Adipose tissue (tissue), 3 donors: ENCODE results near the gene CAPN14. TPM values are rescaled to one million over a fixed set of nuclear protein-coding genes. Genes with fewer than 3 reads are reported as not detected.

Experiments used
- H3K27ac ChIP-seq: one replicate; pipeline ENCODE4 v1.5.1; 2013; ENCODE audit warnings: low read depth, low read length
- WGBS, 3 donors: extraction: QIAGEN DNeasy Blood & Tissue Kit; methylation state at CpG; one replicate each; pipeline ENCODE4 v1.1.7; 2013; 5-methylcytosine and 5-hydroxymethylcytosine counted together
- polyA plus RNA-seq, 3 donors: library from polyadenylated mRNA; stranded (reverse); fragments of 200-250 nt; gene quantifications; one replicate each; pipeline ENCODE4 v1.2.3, GENCODE V29; 2013
- donor health status: healthy with polysubstance abuse.
- donor health status: Bipolar disorder and iron deficiency.
- donor health status: healthy.

Gene CAPN14
- polyA plus RNA-seq, 3 donors: 0.19 TPM; not detected in 2

DNA sequence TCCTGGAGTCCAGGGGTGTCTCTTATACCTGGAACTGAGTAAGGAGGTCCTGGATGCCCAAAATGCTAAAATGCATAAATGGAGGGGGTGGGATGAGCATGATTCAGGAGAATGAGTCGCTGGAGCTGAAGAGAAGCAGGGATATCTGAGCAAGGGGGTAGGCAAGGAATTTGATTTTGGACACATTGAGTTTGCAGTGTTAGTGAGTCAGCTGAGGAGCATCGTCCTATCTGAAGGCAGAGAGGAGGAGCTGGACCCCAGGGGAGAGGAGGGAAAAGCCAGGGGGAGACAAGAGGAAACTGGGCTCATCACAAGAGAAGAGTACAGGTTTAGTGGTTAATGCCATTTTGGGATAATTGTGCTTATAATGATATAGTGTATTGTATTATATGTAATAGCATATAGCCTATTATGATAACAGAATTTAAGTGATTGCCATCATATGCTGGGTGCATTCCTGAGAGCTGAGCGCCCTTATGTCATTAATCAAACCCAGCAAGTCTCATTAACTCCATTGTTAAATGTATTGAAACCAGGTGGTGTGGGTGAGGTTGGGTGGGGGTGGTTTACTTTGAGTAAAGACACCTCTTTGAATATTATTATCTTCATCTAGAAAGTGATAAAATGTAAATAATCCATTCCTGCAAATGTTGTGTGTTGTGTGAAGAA lies 29.0 kb upstream of the CAPN14 start:
- WGBS, 3 donors: 87 to 93% (median 90%) methylated on average over 3 of the region's 3 CpGs
- H3K27ac ChIP-seq: no peak overlapping the region

GRCh38 chr2:31244101-31244500 lies 26.8 kb upstream of the CAPN14 start:
- WGBS, 3 donors: 95 to 96% (median 96%) methylated on average over 10 of the region's 10 CpGs

GRCh38 chr2:31243053-31243452 lies 25.7 kb upstream of the CAPN14 start:
- 94 to 96% (median 94%) methylated on average over 5 of the region's 5 CpGs for WGBS, 3 donors
- no peak overlapping the region for H3K27ac ChIP-seq

More at GRCh38 chr2:31244101-31244500, 26.8 kb upstream of the CAPN14 start:
- H3K27ac ChIP-seq: no peak overlapping the region

DNA sequence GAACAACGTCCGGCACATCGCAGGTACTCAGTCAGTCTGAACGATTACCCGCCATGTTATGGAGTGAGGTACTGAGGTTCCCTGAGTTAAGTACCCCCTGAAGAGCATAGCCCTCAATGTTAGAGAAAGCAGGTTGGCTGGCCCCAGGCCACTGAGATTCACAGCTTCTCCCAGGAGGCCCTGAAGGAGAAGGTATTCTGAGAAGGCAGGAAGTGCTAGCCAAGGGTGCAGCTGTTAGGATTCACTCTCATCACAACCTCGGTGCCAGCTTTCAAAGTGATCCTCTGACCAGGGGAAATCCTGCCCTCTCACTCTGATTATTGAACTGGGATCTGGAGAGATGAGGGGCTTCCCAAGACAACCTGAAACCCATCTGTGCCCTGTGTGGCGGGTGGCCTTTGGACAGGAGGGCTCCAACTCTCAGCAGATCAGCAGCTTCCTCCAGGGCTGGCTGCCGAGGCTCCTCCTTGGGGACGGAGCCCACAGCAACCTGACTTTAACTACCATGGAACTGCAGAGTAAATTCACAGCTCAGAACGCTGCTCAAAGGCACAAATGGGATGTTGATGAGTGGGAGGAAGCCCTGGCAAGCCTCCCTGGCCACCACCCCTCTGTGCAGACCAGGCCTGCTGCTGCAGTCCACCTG lies 24.4 kb upstream of the CAPN14 start:
- 73 to 84% (median 83%) methylated on average over 10 of the region's 10 CpGs for WGBS, 3 donors

DNA sequence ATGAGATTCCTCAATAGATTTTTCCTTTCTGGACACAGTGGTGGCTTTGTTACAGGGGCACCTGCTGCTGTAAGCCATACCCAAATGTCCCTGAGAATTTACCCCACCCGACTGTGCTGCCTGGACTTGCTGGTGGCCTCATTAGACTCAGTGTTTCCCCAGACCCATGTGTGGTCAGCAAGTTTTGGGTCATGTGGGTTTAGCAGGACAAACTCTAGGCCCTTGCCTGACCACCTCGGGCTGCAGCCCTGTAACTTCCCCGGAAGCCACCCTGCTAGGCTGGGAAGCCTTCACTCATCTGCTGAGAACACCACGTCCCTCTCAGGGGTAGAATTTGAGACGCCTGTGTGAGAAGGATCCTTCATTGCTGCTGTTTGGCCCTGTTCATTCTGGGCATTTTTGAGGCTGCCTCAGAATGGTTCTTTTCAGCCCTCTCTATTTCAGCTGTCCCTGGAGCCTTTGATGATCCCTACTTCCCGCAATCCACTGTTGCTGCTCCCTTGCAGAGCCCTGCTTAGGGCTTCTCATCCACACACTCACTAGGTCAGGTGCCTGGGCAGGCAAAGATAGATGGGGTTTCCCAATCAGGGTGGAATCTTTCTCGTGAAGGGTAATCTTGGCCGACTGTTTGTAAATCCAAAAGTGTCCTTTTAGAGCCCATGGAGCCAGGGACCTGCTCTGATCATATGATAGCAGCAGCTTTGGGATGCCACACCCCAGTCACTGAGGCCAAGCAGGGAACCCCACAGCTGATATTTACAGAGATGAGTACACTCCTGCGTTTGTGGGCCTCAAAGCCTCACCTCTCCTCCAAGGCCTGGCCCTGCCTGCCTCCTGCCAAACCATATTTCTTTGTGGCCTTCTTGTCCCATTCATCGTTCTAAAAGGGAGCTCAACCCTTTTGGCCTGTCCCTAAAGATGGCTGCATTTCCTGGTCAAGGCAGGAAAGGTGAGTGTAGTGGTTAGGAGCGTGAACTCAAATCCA lies 23.4 kb upstream of the CAPN14 start:
- 70 to 90% (median 87%) methylated on average over 11 of the region's 11 CpGs for WGBS, 3 donors
- H3K27ac ChIP-seq: no peak overlapping the region

More for the DNA sequence above, 24.4 kb upstream of the CAPN14 start:
- H3K27ac ChIP-seq: no peak overlapping the region

GRCh38 chr2:31239593-31240177 lies 22.4 kb upstream of the CAPN14 start:
- WGBS, 3 donors: 46 to 63% (median 48%) methylated on average over 22 of the region's 22 CpGs

DNA sequence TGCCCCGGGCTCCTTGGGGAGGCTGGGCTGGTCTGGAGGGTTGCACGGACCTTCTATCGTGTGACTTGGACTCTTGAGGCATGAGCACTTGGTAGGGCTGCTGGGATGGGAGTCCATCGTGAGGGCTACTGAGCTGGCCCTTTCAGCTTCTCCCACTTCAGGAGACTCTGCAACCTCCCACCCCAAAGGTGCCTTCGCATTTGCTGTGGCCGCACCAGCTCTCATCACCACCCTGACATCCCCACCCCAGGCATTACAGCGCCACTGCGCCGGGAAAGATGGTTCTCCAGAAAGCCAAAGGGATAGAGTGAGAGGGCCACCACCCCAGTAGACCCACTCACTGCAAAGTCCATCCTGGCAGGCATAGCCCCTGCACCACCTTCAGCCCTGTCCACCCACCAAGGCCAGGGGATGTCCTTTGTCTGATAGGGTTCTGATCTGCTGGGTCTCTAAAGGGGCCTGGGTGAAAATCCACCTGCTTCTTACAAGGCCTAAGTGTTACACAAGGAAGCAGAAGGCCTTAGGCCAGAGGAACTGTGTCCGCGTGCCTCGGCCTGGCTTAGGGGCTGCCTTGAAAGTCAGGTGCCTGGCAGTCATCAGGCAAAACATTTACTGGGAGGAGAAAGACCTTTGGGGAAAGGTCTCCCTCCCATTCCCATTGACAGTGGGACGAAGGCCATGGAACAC lies 21.7 kb upstream of the CAPN14 start:
- H3K27ac ChIP-seq: no peak overlapping the region
- WGBS, 3 donors: 81 to 88% (median 83%) methylated on average over 13 of the region's 13 CpGs

More at GRCh38 chr2:31239593-31240177, 22.4 kb upstream of the CAPN14 start:
- H3K27ac ChIP-seq: no peak overlapping the region

DNA sequence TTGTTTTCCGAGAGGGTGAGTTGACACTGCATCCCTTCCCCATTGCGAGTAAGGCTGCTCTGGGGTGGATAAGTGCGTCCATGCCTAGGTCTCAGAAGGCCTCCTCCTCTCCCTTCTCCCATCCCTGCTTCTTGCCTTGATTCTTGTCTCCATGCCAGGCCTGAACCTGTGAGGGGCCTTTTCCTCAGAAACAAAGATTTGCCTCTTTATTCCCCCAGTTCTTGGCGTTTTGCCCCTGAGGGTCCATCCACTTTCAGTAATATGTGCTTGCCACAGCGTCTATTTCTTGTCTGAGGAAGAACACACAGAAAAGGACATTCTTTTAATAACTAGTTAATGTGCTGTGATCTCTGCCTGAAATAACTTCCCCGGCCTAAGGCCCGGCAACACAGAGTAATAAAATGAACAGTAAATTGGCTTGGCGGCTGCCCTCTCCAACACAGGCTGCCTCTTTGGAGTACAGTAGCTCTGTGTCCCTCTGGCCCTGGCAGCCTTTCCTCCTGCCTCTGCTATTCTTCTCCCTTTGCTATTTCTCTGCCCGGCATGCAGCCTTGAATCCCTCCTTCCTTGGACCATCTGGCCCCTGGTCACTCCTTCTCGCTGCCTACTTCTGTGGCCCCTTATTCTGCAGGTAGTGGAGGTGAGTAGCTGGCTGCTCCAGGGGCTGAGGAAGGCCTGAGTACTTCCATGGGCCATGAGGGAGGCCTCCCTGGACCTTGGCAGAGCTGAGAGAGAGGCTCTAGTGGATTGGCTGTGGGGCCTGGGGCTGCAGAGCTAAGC lies 21.0 kb upstream of the CAPN14 start:
- 88 to 95% (median 89%) methylated on average over 10 of the region's 10 CpGs for WGBS, 3 donors

DNA sequence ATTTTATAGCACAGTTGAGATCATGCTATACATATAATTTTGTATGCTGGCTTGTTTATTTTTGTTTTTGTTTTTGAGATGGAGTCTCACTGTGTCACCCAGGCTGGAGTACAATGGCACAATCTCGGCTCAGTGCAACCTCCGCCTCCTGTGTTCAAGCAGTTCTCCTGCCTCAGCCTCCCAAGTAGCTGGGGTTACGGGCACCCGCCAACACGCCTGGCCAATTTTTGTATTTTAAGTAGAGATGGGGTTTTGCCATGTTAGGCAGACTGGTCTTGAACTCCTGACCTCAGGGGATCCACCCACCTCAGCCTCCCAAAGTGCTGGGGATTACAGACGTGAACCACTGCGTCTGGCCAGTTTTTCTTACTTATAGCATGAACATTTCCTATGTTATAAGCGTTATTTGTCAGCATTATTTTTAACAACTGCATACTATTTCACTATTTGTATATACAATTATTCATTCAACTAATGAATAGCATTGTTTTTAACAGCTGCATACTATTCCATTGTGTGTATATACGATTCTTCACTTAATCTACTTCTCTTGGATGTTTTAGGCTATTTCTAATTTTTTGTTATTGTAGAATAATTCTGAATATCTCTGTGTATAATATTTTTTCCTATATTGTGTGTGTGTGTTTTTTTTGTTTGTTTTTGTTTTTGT lies 20.2 kb upstream of the CAPN14 start:
- 90 to 97% (median 97%) methylated on average over 9 of the region's 9 CpGs for WGBS, 3 donors
- H3K27ac ChIP-seq: no peak overlapping the region

More for the DNA sequence above, 21.0 kb upstream of the CAPN14 start:
- H3K27ac ChIP-seq: no peak overlapping the region

GRCh38 chr2:31236433-31237205 lies 19.3 kb upstream of the CAPN14 start:
- 81 to 97% (median 94%) methylated on average over 7 of the region's 7 CpGs for WGBS, 3 donors
- no peak overlapping the region for H3K27ac ChIP-seq

DNA sequence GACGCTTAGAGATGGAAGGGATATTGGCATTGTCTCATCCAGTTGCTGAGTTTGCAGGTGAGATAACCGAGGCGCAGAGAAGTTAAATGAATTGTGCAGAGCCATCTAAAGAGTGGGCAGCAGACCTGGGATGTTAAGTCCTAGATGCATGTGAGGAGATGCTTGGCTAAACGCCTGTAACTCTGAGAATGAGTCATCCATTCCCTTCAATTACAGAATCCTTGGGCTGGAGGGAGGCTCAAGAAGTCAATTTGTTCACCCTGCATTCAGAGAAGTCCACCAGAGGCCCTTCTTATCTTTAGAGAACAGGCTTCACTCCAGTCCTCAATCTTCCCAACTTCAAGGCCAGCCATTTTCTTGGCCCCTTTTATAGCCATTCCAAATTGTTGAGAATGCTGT lies 18.2 kb upstream of the CAPN14 start:
- no peak overlapping the region for H3K27ac ChIP-seq

DNA sequence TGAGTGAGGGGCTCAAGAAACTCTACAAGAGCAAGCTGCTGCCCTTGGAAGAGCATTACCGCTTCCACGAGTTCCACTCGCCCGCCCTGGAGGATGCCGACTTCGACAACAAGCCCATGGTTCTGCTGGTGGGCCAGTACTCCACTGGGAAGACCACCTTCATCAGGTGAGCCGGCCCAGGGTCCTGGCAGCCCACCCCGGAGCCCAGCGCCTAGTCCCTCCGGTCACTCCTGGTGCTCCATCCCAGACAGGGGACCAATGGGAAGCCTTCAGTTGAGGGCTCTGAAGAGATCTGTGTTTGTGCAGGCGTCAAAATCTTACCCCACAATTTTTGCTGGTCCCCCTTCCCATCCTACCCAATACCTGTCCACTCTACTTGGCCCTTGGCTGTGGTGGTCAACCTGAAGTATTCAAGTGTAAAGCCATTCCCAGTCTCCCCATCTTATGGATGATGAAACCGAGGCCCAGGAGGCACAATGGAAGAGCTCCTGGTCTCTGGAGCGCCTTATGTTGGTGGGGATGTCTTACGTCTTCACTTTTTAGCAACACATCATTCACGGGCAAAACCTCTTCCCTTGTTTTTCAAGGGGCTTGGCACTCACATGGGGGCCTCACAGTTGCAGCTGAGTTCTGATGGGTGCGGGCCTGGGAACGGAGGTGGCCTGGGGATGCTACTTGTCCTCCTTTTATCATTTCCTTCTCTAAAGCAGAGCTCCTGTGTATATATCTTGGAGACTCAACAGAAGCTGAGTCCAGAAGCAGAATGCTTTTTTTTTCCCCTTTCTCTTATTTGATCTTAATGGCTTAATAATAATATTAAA lies 17.6 kb upstream of the CAPN14 start:
- H3K27ac ChIP-seq: no peak overlapping the region
- WGBS, 3 donors: 65 to 73% (median 67%) methylated on average over 17 of the region's 17 CpGs

More for the DNA sequence above, 18.2 kb upstream of the CAPN14 start:
- WGBS, 3 donors: 80 to 85% (median 81%) methylated on average over 4 of the region's 4 CpGs

- H3K27ac ChIP-seq: no peak within 1 kb of the TSS
- 1 to 3% (median 2%) methylated on average over 72 to 74 of the region's 74 CpGs for WGBS, 3 donors
Observed at GRCh38 chr2:31233741-31234682, 16.7 kb upstream of the CAPN14 start, which contains the start of gene EHD3. TSS of gene EHD3 (plus strand) at chr2:31234152. CDS start at chr2:31234622, 470 bp downstream.

DNA sequence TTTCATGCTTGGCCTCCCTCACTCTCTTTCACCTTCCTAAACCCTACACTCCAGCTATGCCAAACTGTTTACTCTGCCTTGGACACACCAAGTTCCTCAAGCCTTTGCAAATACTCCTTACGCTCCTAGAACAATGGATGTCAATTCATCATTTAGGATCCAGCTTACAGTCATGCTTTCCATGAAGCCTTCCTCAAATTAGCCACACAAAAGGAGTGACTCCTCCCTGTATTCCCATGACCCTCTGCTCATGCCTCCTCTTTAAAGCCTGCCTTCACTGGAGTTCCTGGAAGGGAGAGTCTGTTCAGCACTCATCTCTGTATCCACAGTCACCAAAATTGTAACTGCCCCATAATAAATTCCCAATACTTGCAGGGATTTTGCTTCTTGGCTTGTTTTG lies 15.9 kb upstream of the CAPN14 start:
- H3K27ac ChIP-seq: no peak overlapping the region
- WGBS, 3 donors: 77 to 88% (median 81%) methylated on average over 1 of the region's 1 CpG
